HG02870 (cell line): Measurements from ENCODE around the gene NCF1.
"Not testable (repeated sequence)": the region's sequence is repeated elsewhere in the genome, so short reads cannot be mapped to it uniquely, and the experiment has no call there.

Experiments
- ATAC-seq: cut with Tn5 transposase; IDR thresholded peaks from one replicate; pipeline ENCODE4 v1.9.1; 2021; ENCODE audit warnings: mild to moderate bottlenecking, moderate library complexity; ENCODE audit not compliant: unreplicated experiment

NCF1 gene

DNA sequence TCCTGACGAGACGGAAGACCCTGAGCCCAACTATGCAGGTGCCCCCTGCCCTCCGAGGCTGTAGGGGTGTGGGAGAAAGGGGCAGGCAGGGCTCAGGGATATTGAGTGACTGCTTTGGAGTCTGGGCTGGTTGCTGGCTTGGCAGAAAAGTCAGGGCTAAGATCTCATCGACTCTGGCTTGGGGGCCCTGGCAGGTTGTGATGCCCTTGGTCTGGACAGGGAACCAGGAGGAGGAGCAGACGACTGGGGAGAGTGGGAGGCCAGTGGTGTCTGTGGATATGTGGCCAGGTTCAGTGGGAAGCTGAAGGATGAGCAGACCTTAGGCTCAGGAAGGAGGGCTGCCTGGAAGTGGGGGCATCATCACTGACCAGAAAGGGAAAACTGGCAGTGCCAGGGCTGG lies 9.8 kb downstream of the NCF1 start:
- not testable (repeated sequence) for ATAC-seq

DNA sequence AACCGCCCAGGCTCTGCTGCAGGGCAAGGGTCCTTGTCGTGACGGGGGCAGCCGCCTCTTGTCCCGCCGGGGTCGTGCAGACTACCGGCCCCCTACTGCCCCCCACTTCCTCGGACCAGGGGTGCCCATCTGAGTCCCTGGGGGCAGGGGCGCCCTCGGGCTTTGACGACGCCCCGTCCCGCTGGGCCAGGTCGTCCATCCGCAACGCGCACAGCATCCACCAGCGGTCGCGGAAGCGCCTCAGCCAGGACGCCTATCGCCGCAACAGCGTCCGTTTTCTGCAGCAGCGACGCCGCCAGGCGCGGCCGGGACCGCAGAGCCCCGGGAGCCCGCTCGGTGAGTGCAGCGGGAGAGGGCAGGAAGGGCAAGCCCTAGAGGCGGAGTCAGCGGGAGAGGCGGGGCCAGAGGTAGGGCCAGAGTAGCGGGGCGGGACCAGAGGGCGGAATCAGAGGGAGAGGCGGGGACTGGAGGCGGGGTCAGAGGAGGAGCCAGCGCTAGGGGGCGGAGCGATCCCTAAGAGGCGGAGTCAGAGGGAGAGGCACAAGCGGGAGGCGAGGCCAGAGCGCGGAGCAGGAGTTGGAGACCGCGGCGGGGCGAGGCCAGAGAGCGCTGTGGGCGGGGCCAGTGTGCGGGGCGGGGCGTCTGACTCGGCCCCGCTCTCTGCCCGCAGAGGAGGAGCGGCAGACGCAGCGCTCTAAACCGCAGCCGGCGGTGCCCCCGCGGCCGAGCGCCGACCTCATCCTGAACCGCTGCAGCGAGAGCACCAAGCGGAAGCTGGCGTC lies 14.7 kb downstream of the NCF1 start:
- ATAC-seq: peak; percentile 90

DNA sequence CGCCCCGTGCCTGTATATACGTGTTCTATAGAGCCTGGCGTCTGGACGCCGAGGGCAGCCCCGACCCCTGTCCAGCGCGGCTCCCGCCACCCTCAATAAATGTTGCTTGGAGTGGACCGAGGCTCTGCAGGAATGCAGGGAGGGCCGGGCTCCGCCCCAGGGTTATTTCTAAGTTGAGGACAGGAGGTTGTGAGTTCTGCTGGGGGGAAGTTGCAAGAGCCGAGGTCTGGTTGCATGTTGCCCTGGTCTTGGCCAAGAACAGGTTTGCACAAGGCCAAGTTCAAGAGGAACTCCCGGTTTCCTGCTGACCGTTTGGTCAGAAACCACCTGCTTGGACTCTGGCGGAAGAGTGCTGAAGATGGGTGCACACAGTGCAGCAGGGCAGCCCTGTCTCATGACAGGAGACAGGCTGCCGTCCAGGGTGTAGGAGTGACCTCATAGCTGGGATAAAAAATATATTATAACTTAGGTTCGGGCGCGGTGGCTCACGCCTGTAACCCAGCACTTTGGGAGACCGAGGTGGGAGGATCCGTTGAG lies 15.5 kb downstream of the NCF1 start:
- not testable (repeated sequence) for ATAC-seq

DNA sequence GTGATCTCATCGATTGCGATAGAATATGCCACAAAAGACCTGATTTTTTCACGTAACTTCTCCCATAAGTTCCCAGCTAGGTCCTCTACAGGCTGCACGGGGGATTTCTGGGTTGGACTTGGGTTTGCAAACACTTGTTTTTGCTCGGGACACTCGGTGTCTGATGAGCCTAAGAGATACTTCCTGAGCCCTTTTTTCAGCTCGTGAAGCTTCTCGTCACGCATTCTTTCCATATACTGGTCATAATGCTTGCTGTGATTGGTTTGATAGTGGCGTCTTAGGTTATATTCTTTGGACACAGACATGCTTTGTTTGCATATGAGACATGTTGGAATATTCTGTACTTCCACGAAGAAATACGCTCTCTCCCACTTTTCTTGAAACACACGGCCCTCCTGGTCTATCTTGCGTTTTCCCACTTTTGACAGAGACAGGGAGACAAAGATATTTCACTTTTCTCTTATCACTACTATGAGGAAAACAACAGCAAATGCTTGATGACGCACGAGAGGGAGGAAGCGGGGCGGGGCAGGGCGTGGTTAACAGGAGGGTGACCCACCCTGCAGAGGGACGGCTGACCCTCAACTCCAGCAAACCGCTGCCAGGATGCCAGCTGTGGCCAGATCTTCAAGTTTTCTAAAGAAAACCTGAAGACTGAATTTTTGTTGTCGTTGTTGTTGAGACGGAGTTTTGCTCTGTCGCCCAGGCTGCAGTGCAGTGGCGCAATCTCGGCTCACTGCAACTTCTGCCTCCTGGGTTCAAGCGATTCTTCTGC lies 24.2 kb downstream of the NCF1 start:
- ATAC-seq: not testable (repeated sequence)

DNA sequence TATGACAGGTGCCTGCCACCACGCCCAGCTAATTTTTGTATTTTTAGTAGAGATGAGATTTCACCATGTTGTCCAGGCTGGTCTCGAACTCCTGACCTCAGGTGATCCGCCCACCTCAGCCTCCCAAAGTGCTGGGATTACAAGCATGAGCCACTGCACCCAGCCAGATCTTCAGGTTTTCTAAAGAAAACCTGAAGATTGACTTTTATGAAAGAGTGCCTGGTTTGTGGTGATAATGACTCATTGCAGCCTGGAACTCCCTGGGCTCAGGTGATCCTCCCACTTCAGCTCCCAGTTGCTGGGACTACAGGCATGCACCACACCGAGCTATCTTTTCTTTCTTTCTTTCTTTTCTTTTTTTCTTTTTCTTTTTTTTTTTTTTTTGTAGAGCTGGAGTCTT lies 24.8 kb downstream of the NCF1 start:
- not testable (repeated sequence) for ATAC-seq

DNA sequence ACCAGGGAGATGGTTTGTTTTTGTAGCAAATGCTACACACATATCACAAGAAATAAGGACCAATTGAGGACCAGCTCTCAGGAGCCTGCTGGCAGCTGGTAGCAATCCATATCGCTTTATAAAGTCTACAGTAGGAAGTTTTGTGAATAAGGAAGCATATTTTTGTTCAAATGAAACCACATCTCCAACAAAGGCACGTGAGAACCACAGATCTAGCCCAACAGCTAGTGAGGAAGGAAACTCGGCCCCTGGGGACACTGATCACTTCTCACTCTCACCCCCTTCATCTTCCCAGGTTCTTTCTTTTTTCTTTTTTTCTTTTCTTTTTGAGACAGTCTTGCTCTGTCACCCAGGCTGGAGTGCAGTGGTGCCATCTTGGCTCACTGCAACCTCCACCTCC lies 42.1 kb downstream of the NCF1 start:
- ATAC-seq: not testable (repeated sequence)

DNA sequence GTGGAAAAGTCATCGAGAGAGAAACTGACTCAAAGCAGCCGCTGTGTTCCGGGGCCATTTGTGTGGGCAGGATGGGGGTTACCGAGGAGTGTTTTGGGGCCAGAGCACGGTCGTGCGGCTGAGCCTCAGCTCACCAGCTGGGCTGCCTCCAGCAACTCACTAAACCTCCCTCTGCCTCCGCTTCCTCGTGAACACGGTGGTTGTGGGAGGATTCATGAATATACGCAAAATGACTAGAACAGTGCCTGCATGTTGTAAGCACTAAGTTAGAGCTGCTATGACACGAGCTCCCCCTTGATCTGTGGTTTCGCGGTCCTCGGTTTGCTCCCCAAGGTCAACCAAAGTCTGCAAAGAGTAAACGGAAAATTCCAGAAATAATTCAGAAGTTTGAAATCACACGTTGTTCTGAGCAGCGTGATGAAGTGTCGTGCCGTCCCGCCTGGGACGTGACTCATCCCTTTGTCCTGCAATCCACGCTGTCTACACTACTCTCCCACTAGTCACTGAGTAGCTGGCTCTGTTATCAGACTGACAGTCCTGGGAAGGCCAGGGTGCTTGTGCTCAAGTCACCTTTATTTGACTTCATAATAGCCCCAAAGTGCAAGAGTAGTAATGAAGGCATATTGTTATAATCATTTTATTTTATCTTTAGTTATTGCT lies 46.5 kb downstream of the NCF1 start:
- ATAC-seq: peak; percentile 88

DNA sequence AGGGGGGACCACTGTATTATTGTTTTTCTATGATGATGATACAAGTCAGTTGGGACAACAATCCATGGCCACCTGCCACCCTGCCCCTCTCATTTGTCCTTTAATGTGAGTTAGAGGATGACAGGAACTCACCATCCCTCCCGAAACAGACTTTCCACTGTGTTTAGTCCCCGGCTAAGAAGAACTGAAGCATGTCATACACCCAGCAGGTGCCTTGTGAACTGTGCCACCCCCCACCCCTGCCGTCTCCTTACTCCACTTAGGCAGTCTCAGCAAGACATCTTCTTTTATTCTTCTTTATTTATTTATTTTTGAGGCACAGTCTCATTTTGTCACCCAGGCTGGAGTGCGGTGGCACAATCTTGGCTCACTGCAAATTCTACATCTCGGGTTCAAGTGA lies 47.4 kb downstream of the NCF1 start:
- not testable (repeated sequence) for ATAC-seq

DNA sequence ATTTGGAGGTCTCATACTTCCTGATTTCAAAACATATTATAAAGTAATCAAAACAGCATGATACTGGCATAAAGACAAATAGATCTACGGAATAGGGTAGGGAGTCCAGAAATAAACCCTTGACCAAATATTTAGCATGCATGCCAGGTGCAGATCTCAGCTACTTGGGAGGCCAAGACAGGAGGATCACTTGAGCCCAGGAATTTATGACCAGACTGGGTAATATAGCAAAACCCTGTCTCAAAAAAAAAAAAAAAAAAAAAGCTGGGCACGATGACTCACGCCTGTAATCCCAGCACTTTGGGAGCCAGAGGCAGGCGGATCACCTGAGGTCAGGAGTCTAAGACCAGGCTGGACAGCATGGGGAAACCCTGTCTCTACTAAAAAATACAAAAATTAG lies 56.1 kb downstream of the NCF1 start:
- ATAC-seq: not testable (repeated sequence)

DNA sequence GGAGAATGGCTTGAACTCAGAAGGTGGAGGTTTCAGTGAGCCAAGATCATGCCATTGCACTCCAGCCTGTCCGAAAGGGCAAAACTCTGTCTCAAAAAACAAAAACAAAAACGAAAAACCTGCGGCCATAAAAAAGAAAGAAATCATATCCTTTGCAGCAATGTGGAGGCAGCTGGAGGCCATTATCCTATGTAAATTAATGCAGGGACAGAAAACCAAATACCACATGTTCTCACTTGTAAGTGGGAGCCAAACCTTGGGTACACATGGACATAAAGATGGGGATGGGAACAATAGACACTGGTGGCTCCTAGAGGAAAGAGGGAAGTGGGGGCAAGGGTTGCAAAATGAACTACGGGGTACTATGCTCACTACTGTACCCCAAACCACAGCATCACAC lies 56.6 kb downstream of the NCF1 start:
- not testable (repeated sequence) for ATAC-seq
